ENCODE data around the gene ANKIB1.

ANKIB1 gene

GRCh38 chr7:92245487-92246359 lies at the start of gene ANKIB1, which contains the start of gene KRIT1:
Gene ANKIB1 (plus strand): TSS chr7:92245974. CDS start chr7:92294979, 49,005 bp downstream.
Gene KRIT1 (minus strand): TSS chr7:92245914. CDS start chr7:92242135, 3,779 bp downstream.
- Mint-ChIP-seq H3K4me3 (peak within 1 kb of the TSS; percentile 91 to 98), H3K27me3 (no peaks in the 10 kb centered on the region), H3K27ac (peak within 1 kb of the TSS; percentile 99), H3K9me3 (no peaks in the 10 kb centered on the region), H3K4me1 (peaks cover 39% of the 10 kb centered on the region)
- ATAC-seq: peak; percentile 90
- peak; percentile 82 to 89 for DNase-seq

- Mint-ChIP-seq H3K27me3 (no peaks in the 10 kb centered on the region), H3K27ac (no peak overlapping the region), H3K4me3 (no peak overlapping the region), H3K9me3 (no peaks in the 10 kb centered on the region), H3K4me1 (no peaks in the 10 kb centered on the region)
- ATAC-seq (no peak), DNase-seq (no peak)
Observed at GRCh38 chr7:92200791-92201190, 45.0 kb upstream of the ANKIB1 start.

- no peak overlapping the region for H3K4me3 Mint-ChIP-seq
- ATAC-seq (no peak), DNase-seq (no peak)
- peaks cover 29 to 30% of the 10 kb centered on the region in 2 donors for H3K9me3 Mint-ChIP-seq
- H3K27ac Mint-ChIP-seq: no peak overlapping the region
- peaks cover 12% of the 10 kb centered on the region for H3K4me1 Mint-ChIP-seq
- no peaks in the 10 kb centered on the region for H3K27me3 Mint-ChIP-seq
Observed at GRCh38 chr7:92205987-92206386, 39.8 kb upstream of the ANKIB1 start.

- Mint-ChIP-seq H3K4me1 (peaks cover 12% of the 10 kb centered on the region), H3K4me3 (no peak overlapping the region), H3K27ac (no peak overlapping the region), H3K27me3 (no peaks in the 10 kb centered on the region), H3K9me3 (peaks cover 29 to 30% of the 10 kb centered on the region in 2 donors)
- DNase-seq (no peak), ATAC-seq (no peak)
Observed at GRCh38 chr7:92206672-92207071, 39.1 kb upstream of the ANKIB1 start.

GRCh38 chr7:92221766-92222165 lies 24.0 kb upstream of the ANKIB1 start:
- no peak for DNase-seq
- Mint-ChIP-seq H3K9me3 (no peaks in the 10 kb centered on the region), H3K27me3 (no peaks in the 10 kb centered on the region), H3K4me3 (no peak overlapping the region), H3K27ac (no peak overlapping the region), H3K4me1 (no peaks in the 10 kb centered on the region)
- ATAC-seq: no peak

GRCh38 chr7:92226981-92227380 lies 18.8 kb upstream of the ANKIB1 start:
- ATAC-seq (no peak), DNase-seq (no peak)
- Mint-ChIP-seq H3K9me3 (peaks cover 0 to 5% of the 10 kb centered on the region in 2 donors), H3K27ac (no peak overlapping the region), H3K27me3 (no peaks in the 10 kb centered on the region), H3K4me1 (peaks cover 13% of the 10 kb centered on the region), H3K4me3 (no peak overlapping the region)

- ATAC-seq (no peak), DNase-seq (no peak)
- Mint-ChIP-seq H3K27me3 (no peaks in the 10 kb centered on the region), H3K27ac (peak overlapping the region in 1 of 2 donors; percentile 36), H3K4me1 (peaks cover 13% of the 10 kb centered on the region), H3K4me3 (no peak overlapping the region), H3K9me3 (peaks cover 0 to 5% of the 10 kb centered on the region in 2 donors)
Observed at GRCh38 chr7:92228100-92228499, 17.7 kb upstream of the ANKIB1 start.

GRCh38 chr7:92228742-92229141 lies 17.0 kb upstream of the ANKIB1 start:
- ATAC-seq: no peak
- no peak for DNase-seq
- no peaks in the 10 kb centered on the region for H3K27me3 Mint-ChIP-seq
- no peak overlapping the region for H3K4me3 Mint-ChIP-seq
- peaks cover 13% of the 10 kb centered on the region for H3K4me1 Mint-ChIP-seq
- peaks cover 0 to 5% of the 10 kb centered on the region in 2 donors for H3K9me3 Mint-ChIP-seq
- peak overlapping the region in 1 of 2 donors; percentile 36 for H3K27ac Mint-ChIP-seq

GRCh38 chr7:92230547-92230946 lies 15.2 kb upstream of the ANKIB1 start:
- Mint-ChIP-seq H3K4me3 (no peak overlapping the region), H3K27me3 (no peaks in the 10 kb centered on the region), H3K9me3 (peaks cover 0 to 5% of the 10 kb centered on the region in 2 donors), H3K27ac (peak overlapping the region in 1 of 2 donors; percentile 2), H3K4me1 (peaks cover 13% of the 10 kb centered on the region)
- DNase-seq (no peak), ATAC-seq (no peak)

GRCh38 chr7:92242972-92243371 lies 2.8 kb upstream of the ANKIB1 start:
- Mint-ChIP-seq H3K9me3 (no peaks in the 10 kb centered on the region), H3K27me3 (no peaks in the 10 kb centered on the region), H3K4me1 (peaks cover 33% of the 10 kb centered on the region), H3K27ac (peak overlapping the region in 1 of 2 donors; percentile 46), H3K4me3 (no peak overlapping the region)
- no peak for ATAC-seq
- DNase-seq: no peak

- Mint-ChIP-seq H3K27me3 (no peaks in the 10 kb centered on the region), H3K4me1 (peaks cover 39% of the 10 kb centered on the region), H3K27ac (peak overlapping the region; percentile 99), H3K9me3 (no peaks in the 10 kb centered on the region), H3K4me3 (peak overlapping the region; percentile 88 to 98)
- ATAC-seq: no peak
- DNase-seq: no peak
Observed at GRCh38 chr7:92244808-92245486, 827 bp upstream of the ANKIB1 start.

GRCh38 chr7:92246360-92247101 lies 757 bp downstream of the ANKIB1 start:
- peak overlapping the region; percentile 91 to 96 for H3K4me3 Mint-ChIP-seq
- H3K4me1 Mint-ChIP-seq: peaks cover 43% of the 10 kb centered on the region
- peak overlapping the region; percentile 77 to 90 for H3K27ac Mint-ChIP-seq
- DNase-seq: peak in 1 of 2 donors; percentile 37
- H3K27me3 Mint-ChIP-seq: no peaks in the 10 kb centered on the region
- ATAC-seq: peak; percentile 65
- H3K9me3 Mint-ChIP-seq: no peaks in the 10 kb centered on the region

- DNase-seq (no peak), ATAC-seq (no peak)
- peaks cover 0 to 7% of the 10 kb centered on the region in 2 donors for H3K9me3 Mint-ChIP-seq
- H3K27ac Mint-ChIP-seq: no peak overlapping the region
- H3K4me1 Mint-ChIP-seq: peaks cover 44% of the 10 kb centered on the region
- no peaks in the 10 kb centered on the region for H3K27me3 Mint-ChIP-seq
- no peak overlapping the region for H3K4me3 Mint-ChIP-seq
Observed at GRCh38 chr7:92250603-92251002, 4.8 kb downstream of the ANKIB1 start.

GRCh38 chr7:92251181-92251580 lies 5.4 kb downstream of the ANKIB1 start:
- Mint-ChIP-seq H3K27ac (no peak overlapping the region), H3K9me3 (peaks cover 0 to 7% of the 10 kb centered on the region in 2 donors), H3K4me1 (peaks cover 44% of the 10 kb centered on the region), H3K4me3 (no peak overlapping the region), H3K27me3 (no peaks in the 10 kb centered on the region)
- ATAC-seq (no peak), DNase-seq (no peak)

GRCh38 chr7:92253251-92253650 lies 7.5 kb downstream of the ANKIB1 start:
- Mint-ChIP-seq H3K27me3 (no peaks in the 10 kb centered on the region), H3K9me3 (peaks cover 0 to 7% of the 10 kb centered on the region in 2 donors), H3K27ac (no peak overlapping the region), H3K4me1 (peaks cover 29% of the 10 kb centered on the region), H3K4me3 (no peak overlapping the region)
- ATAC-seq (no peak), DNase-seq (no peak)

Measured in stimulated activated naive CD8-positive, alpha-beta T cell treated with anti-CD3 and anti-CD28 coated beads, Interleukin-15, amount 100 ng/mL, for 72 hours (primary cell).